Nephron progenitor cell (in vitro differentiated cells): Measurements from ENCODE around the gene RNFT2.

Source experiments
- DNase-seq: peaks from one replicate; pipeline ENCODE4 v3.0.0; 2021
- H3K27ac Mint-ChIP-seq: 2 replicates; pipeline ENCODE4 v1.8.0; 2021; ENCODE audit warnings: mild to moderate bottlenecking, moderate library complexity, mixed read lengths
- H3K27me3 Mint-ChIP-seq: 2 replicates; pipeline ENCODE4 v1.8.0; 2021; ENCODE audit warnings: mild to moderate bottlenecking, low read depth, mixed read lengths; ENCODE audit not compliant: poor library complexity
- H3K36me3 Mint-ChIP-seq: 2 replicates; pipeline ENCODE4 v1.8.0; 2021; ENCODE audit warnings: low read depth, mixed read lengths
- H3K4me1 Mint-ChIP-seq: 2 replicates; pipeline ENCODE4 v1.8.0; 2021; ENCODE audit warnings: mixed read lengths
- H3K4me3 Mint-ChIP-seq: 2 replicates; pipeline ENCODE4 v1.8.0; 2021; ENCODE audit warnings: mild to moderate bottlenecking, moderate library complexity, mixed read lengths
- H3K9me3 Mint-ChIP-seq: 2 replicates; pipeline ENCODE4 v1.8.0; 2021; ENCODE audit warnings: mild to moderate bottlenecking, moderate library complexity, mixed read lengths
- CTCF ChIP-seq: fragments of 200-600 bp; sonication (generic); IDR thresholded peaks from 2 replicates; pipeline ENCODE4 v1.5.0; 2021; ENCODE audit warnings: antibody characterized with exemption

Gene RNFT2

GRCh38 chr12:116697716-116698115 lies 40.4 kb upstream of the RNFT2 start:
- no peak overlapping the region for H3K4me3 Mint-ChIP-seq
- peaks cover 23% of the 10 kb centered on the region for H3K27me3 Mint-ChIP-seq
- H3K9me3 Mint-ChIP-seq: no peaks in the 10 kb centered on the region
- H3K4me1 Mint-ChIP-seq: peaks cover 69% of the 10 kb centered on the region
- H3K36me3 Mint-ChIP-seq: no peaks in the 10 kb centered on the region
- peak; percentile 36 for DNase-seq
- no peak for TF ChIP-seq CTCF
- H3K27ac Mint-ChIP-seq: no peak overlapping the region

GRCh38 chr12:116698116-116698515 lies 40.0 kb upstream of the RNFT2 start:
- Mint-ChIP-seq H3K27ac (no peak overlapping the region), H3K36me3 (no peaks in the 10 kb centered on the region)
- DNase-seq: no peak

GRCh38 chr12:116698554-116699075 lies 39.5 kb upstream of the RNFT2 start:
- H3K9me3 Mint-ChIP-seq: no peaks in the 10 kb centered on the region
- no peak overlapping the region for H3K4me3 Mint-ChIP-seq
- TF ChIP-seq CTCF: no peak
- H3K27me3 Mint-ChIP-seq: peaks cover 14% of the 10 kb centered on the region
- no peak overlapping the region for H3K27ac Mint-ChIP-seq
- H3K36me3 Mint-ChIP-seq: no peaks in the 10 kb centered on the region
- H3K4me1 Mint-ChIP-seq: peaks cover 66% of the 10 kb centered on the region
- DNase-seq: no peak

More at GRCh38 chr12:116698116-116698515, 40.0 kb upstream of the RNFT2 start:
- peaks cover 19% of the 10 kb centered on the region for H3K27me3 Mint-ChIP-seq
- no peaks in the 10 kb centered on the region for H3K9me3 Mint-ChIP-seq
- no peak for TF ChIP-seq CTCF
- H3K4me1 Mint-ChIP-seq: peaks cover 66% of the 10 kb centered on the region
- H3K4me3 Mint-ChIP-seq: no peak overlapping the region

GRCh38 chr12:116700066-116700465 lies 38.0 kb upstream of the RNFT2 start:
- Mint-ChIP-seq H3K4me3 (no peak overlapping the region), H3K27ac (no peak overlapping the region), H3K9me3 (no peaks in the 10 kb centered on the region), H3K4me1 (peaks cover 51% of the 10 kb centered on the region), H3K27me3 (peaks cover 2% of the 10 kb centered on the region), H3K36me3 (no peaks in the 10 kb centered on the region)
- DNase-seq: no peak
- no peak for TF ChIP-seq CTCF

- Mint-ChIP-seq H3K9me3 (no peaks in the 10 kb centered on the region), H3K4me3 (no peak overlapping the region), H3K36me3 (no peaks in the 10 kb centered on the region), H3K27ac (no peak overlapping the region), H3K27me3 (peaks cover under 1% of the 10 kb centered on the region), H3K4me1 (peaks cover 41% of the 10 kb centered on the region)
- no peak for TF ChIP-seq CTCF
- DNase-seq: no peak
Observed at GRCh38 chr12:116701432-116701831, 36.7 kb upstream of the RNFT2 start.

GRCh38 chr12:116703214-116703795 lies 34.8 kb upstream of the RNFT2 start:
- Mint-ChIP-seq H3K27me3 (no peaks in the 10 kb centered on the region), H3K36me3 (no peaks in the 10 kb centered on the region), H3K9me3 (no peaks in the 10 kb centered on the region), H3K27ac (no peak overlapping the region), H3K4me1 (peaks cover 24% of the 10 kb centered on the region), H3K4me3 (no peak overlapping the region)
- DNase-seq: peak; percentile 78
- peak; percentile 94 for TF ChIP-seq CTCF
